ENCODE data around the gene DENND4B.

GRCh38 chr1:153963030-153963849, 16.7 kb upstream of the DENND4B start, which contains the start of gene SLC39A1:
- TF ChIP-seq CTCF (conservative IDR thresholded peaks at IDR 0.05; ENCODE audit: low read depth, low read length) (no peak), BHLHE40 (IDR thresholded peaks at IDR 0.05; ENCODE audit: low read depth, low read length) (no peak; the same call in 1 of the 2 replicates), MXI1 (IDR thresholded peaks at IDR 0.05; ENCODE audit: borderline replicate concordance, low read depth, low read length) (no peak), RAD21 (IDR thresholded peaks at IDR 0.05; ENCODE audit: low read length) (no peak), POLR2A (IDR thresholded peaks at IDR 0.05; ENCODE audit: low read depth, low read length) (peak; percentile 68; the same call in 1 of the 2 replicates), MAFK (IDR thresholded peaks at IDR 0.05; ENCODE audit: low read depth, low read length) (no peak)
